GM13977 (cell line): Measurements from ENCODE around the gene COTL1.

Experiments
- DNase-seq: peaks from one replicate; pipeline ENCODE4 v3.0.0; 2012; ENCODE audit warnings: low spot score
- in situ Hi-C: fragments of 300-500 bp; cut with MboI; formaldehyde crosslinking; loops from one replicate; pipeline ENCODE4 v1.12.0; 2022; ENCODE audit warnings: low sequenced_read_pairs, low pct_unique_long_range_greater_than_20kb, mixed read lengths, inconsistent platforms; ENCODE audit not compliant: unreplicated experiment
- TF ChIP-seq, protein P1 (sequence below): IDR thresholded peaks from 2 replicates; pipeline ENCODE4 v1.5.1; 2012; ENCODE audit warnings: mild to moderate bottlenecking, control low read depth; ENCODE audit not compliant: insufficient read depth; ENCODE audit errors: extremely low read depth, missing control alignments

The COTL1 gene

DNA sequence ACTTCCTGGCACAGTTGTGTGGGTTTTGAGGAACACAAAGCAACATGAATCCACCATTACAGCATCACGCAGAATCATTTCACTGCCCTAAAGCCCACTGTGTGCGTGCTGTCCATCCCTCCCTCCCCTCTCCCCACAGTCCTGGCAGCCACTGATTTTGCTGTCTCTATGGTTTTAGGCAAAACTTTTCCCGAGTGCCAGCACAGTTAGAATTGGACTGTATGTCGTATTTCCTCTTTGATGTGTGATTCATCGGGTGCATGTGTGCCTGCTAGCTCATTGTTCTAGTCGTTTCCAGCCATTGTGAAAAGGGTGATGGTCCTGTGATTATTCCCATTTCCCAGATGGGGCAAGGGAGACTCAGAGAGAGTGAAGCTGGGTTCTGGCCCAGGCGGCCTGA lies 43.1 kb upstream of the COTL1 start:
- in situ Hi-C loops, result no loop called here
- no peak for DNase-seq
- TF ChIP-seq, protein P1, sequence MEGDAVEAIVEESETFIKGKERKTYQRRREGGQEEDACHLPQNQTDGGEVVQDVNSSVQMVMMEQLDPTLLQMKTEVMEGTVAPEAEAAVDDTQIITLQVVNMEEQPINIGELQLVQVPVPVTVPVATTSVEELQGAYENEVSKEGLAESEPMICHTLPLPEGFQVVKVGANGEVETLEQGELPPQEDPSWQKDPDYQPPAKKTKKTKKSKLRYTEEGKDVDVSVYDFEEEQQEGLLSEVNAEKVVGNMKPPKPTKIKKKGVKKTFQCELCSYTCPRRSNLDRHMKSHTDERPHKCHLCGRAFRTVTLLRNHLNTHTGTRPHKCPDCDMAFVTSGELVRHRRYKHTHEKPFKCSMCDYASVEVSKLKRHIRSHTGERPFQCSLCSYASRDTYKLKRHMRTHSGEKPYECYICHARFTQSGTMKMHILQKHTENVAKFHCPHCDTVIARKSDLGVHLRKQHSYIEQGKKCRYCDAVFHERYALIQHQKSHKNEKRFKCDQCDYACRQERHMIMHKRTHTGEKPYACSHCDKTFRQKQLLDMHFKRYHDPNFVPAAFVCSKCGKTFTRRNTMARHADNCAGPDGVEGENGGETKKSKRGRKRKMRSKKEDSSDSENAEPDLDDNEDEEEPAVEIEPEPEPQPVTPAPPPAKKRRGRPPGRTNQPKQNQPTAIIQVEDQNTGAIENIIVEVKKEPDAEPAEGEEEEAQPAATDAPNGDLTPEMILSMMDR, result no peak

DNA sequence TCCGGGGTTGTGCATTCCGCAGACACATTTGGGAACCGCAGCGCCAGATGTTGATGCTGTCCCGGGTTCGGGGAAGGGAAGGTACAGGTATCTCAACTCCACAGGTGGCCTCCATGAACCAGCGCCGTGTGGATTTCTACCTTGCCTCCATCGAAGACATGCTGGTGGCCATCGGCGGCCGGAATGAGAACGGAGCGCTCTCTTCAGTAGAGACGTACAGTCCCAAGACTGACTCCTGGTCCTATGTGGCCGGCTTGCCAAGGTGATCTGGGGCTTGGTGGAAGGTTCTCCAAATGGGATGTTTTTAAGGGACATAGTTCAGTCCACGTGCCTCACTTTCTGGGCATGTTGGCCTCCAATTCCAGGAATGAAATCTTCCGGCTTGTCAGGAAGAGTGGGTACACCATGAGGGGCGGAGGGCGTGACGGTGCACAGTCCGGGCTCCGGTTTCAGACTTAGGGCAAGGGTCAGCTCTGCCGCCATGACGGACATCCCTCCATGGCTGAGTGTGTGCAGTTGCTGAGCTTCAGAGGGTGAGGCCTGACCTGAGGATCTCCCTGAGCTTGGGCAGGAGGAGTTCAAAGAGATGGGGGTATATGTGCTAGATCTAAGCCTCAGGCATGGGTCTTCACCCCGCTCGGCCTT lies 41.9 kb upstream of the COTL1 start:
- in situ Hi-C loops, result no loop called here
- DNase-seq, result no peak
- TF ChIP-seq, protein P1, result no peak

DNA sequence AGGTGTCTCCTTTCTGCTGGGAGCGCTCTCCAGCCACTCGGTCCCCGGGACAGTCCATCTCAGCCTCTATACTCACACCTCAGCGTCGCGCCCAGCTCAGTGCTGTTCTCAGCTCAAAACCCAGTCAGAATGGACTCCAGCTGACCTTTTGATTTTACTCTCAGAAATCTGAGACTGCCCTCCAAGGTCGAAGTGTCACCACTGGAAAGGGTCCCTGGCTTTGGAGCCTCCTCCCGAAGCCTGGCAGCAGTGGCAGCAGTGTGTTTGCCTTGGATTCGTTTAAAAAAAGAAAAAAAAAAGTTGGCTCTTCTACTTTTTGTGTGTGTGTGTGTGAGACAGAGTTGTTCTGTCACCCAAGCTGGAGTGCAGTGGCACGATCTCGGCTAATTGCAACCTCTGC lies 40.8 kb upstream of the COTL1 start:
- in situ Hi-C loops, result no loop called here
- TF ChIP-seq, protein P1, result no peak
- DNase-seq, result no peak

DNA sequence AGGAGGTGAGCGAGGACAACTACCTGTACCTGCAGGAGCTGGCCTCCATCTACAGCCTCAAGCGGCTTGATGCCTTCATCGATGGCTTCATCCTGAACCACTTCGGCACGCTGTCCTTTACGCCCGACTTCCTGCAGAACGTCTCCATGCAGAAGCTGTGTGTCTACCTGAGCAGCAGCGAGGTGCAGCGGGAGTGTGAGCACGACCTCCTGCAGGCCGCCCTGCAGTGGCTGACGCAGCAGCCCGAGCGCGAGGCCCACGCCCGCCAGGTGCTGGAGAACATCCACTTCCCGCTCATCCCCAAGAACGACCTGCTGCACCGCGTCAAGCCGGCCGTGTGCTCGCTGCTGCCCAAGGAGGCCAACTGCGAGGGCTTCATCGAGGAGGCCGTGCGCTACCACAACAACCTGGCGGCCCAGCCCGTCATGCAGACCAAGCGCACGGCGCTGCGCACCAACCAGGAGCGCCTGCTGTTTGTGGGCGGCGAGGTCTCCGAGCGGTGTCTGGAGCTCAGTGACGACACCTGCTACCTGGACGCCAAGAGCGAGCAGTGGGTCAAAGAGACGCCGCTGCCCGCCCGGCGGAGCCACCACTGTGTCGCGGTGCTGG lies 39.5 kb upstream of the COTL1 start:
- in situ Hi-C loops, result no loop called here
- TF ChIP-seq, protein P1, result no peak
- DNase-seq, result no peak

DNA sequence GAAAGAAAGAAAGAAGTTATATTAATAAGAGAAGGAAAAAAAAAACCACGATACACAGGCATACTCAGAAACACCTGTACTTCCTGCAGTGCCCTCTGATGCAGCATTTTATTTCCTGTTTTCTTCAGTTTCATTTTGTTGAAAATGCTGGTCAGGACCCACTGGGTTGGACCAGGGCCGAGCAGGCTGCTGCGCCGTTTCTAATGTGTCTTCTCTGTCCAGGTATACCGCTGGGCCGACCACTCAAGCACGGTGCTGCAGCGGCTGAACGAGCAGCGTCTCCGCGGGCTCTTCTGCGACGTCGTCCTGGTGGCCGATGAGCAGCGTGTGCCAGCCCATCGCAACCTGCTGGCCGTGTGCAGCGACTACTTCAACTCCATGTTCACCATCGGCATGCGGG lies 38.8 kb upstream of the COTL1 start:
- DNase-seq, result no peak
- in situ Hi-C loops, result no loop called here
- TF ChIP-seq, protein P1, result no peak

DNA sequence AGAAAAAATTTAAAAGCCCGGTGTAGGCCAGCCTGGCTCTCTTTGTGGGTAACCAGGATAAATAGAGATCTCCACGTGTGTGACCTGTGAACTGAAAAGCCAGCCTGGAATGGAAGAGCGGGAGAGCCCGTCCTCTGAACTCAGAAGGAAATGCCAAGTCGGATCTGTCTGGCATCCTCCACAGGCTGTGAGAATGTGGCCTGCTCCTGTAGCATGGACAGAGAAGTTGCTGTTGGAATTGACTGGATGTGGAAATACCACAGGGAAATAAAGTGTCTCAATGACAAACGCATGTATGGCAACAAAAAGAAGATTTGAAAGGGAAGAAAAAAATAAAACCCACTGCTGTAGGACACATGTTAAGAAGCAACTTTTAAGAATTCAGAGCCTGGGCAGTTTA lies 37.1 kb upstream of the COTL1 start:
- TF ChIP-seq, protein P1, result no peak
- no peak for DNase-seq
- in situ Hi-C loops, result no loop called here

DNA sequence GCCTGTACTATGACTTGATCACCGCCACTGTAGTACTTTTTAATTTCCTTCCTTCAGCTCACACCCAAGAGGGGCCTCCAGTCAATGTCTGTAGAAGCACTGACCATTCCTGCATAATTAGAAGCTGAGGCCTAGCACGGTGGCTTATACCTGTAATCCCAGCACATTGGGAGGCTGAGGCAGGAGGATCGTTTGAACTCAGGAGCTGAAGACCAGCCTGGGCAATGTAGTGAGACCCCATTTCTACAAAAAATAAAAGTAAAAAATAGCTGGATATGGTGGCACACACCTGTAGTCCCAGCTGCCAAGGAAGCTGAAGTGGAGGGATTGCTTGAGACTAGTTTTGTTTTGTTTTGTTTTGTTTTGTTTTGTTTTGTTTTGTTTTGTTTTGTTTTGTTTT lies 36.4 kb upstream of the COTL1 start:
- in situ Hi-C loops, result no loop called here
- no peak for DNase-seq
- TF ChIP-seq, protein P1, result no peak
